ENCODE data around the gene ZBTB20. TPM values are rescaled to one million over a fixed set of nuclear protein-coding genes. Genes with fewer than 3 reads are reported as not detected.

ZBTB20 gene
- total and polyA plus RNA-seq, 2 donors (not counting 1 experiment from before 2014, with no cell fraction given), result 4.0 to 22.5 TPM

DNA sequence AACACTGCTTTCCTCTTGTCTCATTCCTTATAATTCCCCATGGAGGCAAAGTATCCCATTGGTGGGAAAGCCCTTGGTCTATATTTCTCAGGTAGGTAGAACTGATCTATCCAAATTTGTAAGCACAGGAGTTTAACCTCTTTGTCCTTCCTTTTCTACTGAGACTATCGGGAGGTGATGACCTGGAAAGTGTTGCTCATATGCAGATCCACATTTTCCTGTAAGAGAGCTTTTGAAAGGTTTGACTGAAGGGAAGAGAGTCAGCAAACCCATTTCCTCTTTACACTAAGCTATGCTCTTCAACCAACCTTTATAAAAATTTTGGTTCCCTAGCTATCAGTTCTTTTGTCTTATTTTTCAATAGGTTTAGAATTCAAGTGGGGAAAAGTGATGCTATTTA is 652.6 kb downstream of the ZBTB20 start:
- H3K9ac ChIP-seq (ENCODE audit: insufficient read depth, low read length), result no peak overlapping the region
- no peak for DNase-seq (ENCODE audit: low read depth in 2 of 2)
- H3K79me2 ChIP-seq (ENCODE audit: control insufficient read depth, insufficient read depth, low read length), result no peaks in the 10 kb centered on the region
- no peaks in the 10 kb centered on the region for H3K9me3 ChIP-seq (ENCODE audit: control insufficient read depth, insufficient read depth, low read depth, low read length)
- no peak overlapping the region for H3K4me2 ChIP-seq (ENCODE audit: extremely low read depth, insufficient read depth, low read length)
- no peaks in the 10 kb centered on the region for H3K36me3 ChIP-seq (ENCODE audit: control insufficient read depth, insufficient read depth, low read length)
- no peak for TF ChIP-seq EZH2 (IDR thresholded peaks at IDR 0.05; ENCODE audit: low read length, missing control alignments)
- TF ChIP-seq, protein P1, sequence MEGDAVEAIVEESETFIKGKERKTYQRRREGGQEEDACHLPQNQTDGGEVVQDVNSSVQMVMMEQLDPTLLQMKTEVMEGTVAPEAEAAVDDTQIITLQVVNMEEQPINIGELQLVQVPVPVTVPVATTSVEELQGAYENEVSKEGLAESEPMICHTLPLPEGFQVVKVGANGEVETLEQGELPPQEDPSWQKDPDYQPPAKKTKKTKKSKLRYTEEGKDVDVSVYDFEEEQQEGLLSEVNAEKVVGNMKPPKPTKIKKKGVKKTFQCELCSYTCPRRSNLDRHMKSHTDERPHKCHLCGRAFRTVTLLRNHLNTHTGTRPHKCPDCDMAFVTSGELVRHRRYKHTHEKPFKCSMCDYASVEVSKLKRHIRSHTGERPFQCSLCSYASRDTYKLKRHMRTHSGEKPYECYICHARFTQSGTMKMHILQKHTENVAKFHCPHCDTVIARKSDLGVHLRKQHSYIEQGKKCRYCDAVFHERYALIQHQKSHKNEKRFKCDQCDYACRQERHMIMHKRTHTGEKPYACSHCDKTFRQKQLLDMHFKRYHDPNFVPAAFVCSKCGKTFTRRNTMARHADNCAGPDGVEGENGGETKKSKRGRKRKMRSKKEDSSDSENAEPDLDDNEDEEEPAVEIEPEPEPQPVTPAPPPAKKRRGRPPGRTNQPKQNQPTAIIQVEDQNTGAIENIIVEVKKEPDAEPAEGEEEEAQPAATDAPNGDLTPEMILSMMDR (conservative IDR thresholded peaks at IDR 0.05 in 1 of 2, IDR thresholded peaks at IDR 0.05 in 1 of 2; ENCODE audit: low read depth in 1 of 2, low read length in 2 of 2), result no peak
- H4K20me1 ChIP-seq (ENCODE audit: control insufficient read depth, extremely low read depth, insufficient read depth, low read length), result no peaks in the 10 kb centered on the region
- H3K4me1 ChIP-seq (ENCODE audit: control insufficient read depth, extremely low read depth, insufficient read depth, low read length), result peaks cover 3% of the 10 kb centered on the region
- no peaks in the 10 kb centered on the region for H3K27me3 ChIP-seq (ENCODE audit: control insufficient read depth, insufficient read depth, low read length)
- H3K4me3 ChIP-seq (replicated peaks in 1 of 4; ENCODE audit: control extremely low read depth in 1 of 4, insufficient read depth in 1 of 4, low read depth in 3 of 4, low read length in 4 of 4), result no peak overlapping the region
- no peak overlapping the region for H2AFZ ChIP-seq (ENCODE audit: low read length)
- no peak overlapping the region for H3K27ac ChIP-seq (ENCODE audit: insufficient read depth, low read length)

DNA sequence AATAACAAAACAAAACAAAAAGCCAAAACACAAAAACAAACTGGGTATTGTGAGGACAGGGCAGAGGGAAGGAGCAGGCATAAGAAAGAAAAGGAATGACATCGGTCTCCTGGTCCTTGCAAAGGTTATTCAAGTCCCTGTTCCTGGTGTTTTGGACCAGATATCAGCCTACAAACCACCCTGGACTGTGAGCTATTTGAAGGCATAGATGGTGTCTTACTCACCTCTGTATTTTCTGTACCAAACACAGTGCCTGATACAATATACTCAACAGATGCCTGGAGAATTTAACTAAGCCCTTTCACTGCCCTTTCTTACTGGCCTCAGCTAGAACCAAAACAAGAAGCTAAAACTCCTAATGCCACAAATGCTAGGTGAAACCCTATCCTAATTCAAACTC is 656.3 kb downstream of the ZBTB20 start:
- no peaks in the 10 kb centered on the region for H3K4me1 ChIP-seq (ENCODE audit: control insufficient read depth, extremely low read depth, insufficient read depth, low read length)
- no peaks in the 10 kb centered on the region for H4K20me1 ChIP-seq (ENCODE audit: control insufficient read depth, extremely low read depth, insufficient read depth, low read length)
- H3K9me3 ChIP-seq (ENCODE audit: control insufficient read depth, insufficient read depth, low read depth, low read length), result no peaks in the 10 kb centered on the region
- H3K9ac ChIP-seq (ENCODE audit: insufficient read depth, low read length), result no peak overlapping the region
- no peak overlapping the region for H3K27ac ChIP-seq (ENCODE audit: insufficient read depth, low read length)
- no peak for TF ChIP-seq EZH2 (IDR thresholded peaks at IDR 0.05; ENCODE audit: low read length, missing control alignments)
- TF ChIP-seq, protein P1 (conservative IDR thresholded peaks at IDR 0.05 in 1 of 2, IDR thresholded peaks at IDR 0.05 in 1 of 2; ENCODE audit: low read depth in 1 of 2, low read length in 2 of 2), result no peak
- DNase-seq (ENCODE audit: low read depth in 2 of 2), result no peak
- no peak overlapping the region for H2AFZ ChIP-seq (ENCODE audit: low read length)
- H3K27me3 ChIP-seq (ENCODE audit: control insufficient read depth, insufficient read depth, low read length), result no peaks in the 10 kb centered on the region
- H3K4me3 ChIP-seq (replicated peaks in 1 of 4; ENCODE audit: control extremely low read depth in 1 of 4, insufficient read depth in 1 of 4, low read depth in 3 of 4, low read length in 4 of 4), result no peak overlapping the region
- H3K4me2 ChIP-seq (ENCODE audit: extremely low read depth, insufficient read depth, low read length), result no peak overlapping the region
- no peaks in the 10 kb centered on the region for H3K79me2 ChIP-seq (ENCODE audit: control insufficient read depth, insufficient read depth, low read length)
- no peaks in the 10 kb centered on the region for H3K36me3 ChIP-seq (ENCODE audit: control insufficient read depth, insufficient read depth, low read length)

DNA sequence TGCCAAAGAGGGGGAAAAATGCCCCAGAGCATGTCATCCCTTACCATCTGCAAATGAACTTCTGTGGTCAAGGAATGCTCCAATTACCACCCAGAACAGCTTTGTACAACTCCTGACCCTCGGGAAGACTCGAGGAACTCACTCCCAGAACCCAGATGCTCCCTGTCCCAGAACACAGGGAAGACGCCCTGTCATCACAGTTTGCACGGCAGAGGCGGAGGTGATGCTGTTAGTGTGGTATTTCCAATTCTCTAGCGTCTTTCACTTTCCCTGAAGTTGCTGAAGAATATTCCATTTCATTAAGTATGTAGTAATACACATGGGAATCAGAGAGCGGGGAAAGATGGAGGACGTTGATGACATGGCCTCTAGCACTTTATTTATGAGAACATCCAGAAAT is 659.6 kb downstream of the ZBTB20 start:
- no peaks in the 10 kb centered on the region for H3K9me3 ChIP-seq (ENCODE audit: control insufficient read depth, insufficient read depth, low read depth, low read length)
- no peaks in the 10 kb centered on the region for H3K79me2 ChIP-seq (ENCODE audit: control insufficient read depth, insufficient read depth, low read length)
- H3K9ac ChIP-seq (ENCODE audit: insufficient read depth, low read length), result no peak overlapping the region
- no peak overlapping the region for H2AFZ ChIP-seq (ENCODE audit: low read length)
- no peak overlapping the region for H3K4me3 ChIP-seq (replicated peaks in 1 of 4; ENCODE audit: control extremely low read depth in 1 of 4, insufficient read depth in 1 of 4, low read depth in 3 of 4, low read length in 4 of 4)
- H3K27me3 ChIP-seq (ENCODE audit: control insufficient read depth, insufficient read depth, low read length), result no peaks in the 10 kb centered on the region
- no peak overlapping the region for H3K4me2 ChIP-seq (ENCODE audit: extremely low read depth, insufficient read depth, low read length)
- no peak overlapping the region for H3K27ac ChIP-seq (ENCODE audit: insufficient read depth, low read length)
- no peaks in the 10 kb centered on the region for H3K4me1 ChIP-seq (ENCODE audit: control insufficient read depth, extremely low read depth, insufficient read depth, low read length)
- H4K20me1 ChIP-seq (ENCODE audit: control insufficient read depth, extremely low read depth, insufficient read depth, low read length), result no peaks in the 10 kb centered on the region
- no peaks in the 10 kb centered on the region for H3K36me3 ChIP-seq (ENCODE audit: control insufficient read depth, insufficient read depth, low read length)
- TF ChIP-seq, protein P1 (conservative IDR thresholded peaks at IDR 0.05 in 1 of 2, IDR thresholded peaks at IDR 0.05 in 1 of 2; ENCODE audit: low read depth in 1 of 2, low read length in 2 of 2), result no peak
- TF ChIP-seq EZH2 (IDR thresholded peaks at IDR 0.05; ENCODE audit: low read length, missing control alignments), result no peak
- DNase-seq (ENCODE audit: low read depth in 2 of 2), result no peak
